ENCODE data around the gene CXCR3.

DNA sequence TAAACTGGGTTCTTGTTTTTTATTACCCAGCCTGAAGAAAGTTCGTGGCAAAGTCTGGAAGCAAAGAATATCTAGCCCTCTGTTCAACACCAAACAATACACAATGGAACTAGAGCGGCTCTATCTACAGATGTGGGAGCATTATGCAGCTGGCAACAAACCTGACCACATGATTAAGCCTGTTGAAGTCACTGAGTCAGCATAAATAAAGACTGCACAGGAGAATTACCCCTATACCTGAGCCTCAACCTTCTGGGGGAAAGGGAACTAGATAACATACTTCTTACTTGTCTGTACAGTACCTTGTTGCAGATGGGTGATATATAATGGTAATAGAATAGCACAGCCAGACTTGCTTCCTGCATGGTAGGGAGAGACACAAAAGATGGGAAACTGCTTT is 44.7 kb downstream of the CXCR3 start:
- TF ChIP-seq, protein P1, sequence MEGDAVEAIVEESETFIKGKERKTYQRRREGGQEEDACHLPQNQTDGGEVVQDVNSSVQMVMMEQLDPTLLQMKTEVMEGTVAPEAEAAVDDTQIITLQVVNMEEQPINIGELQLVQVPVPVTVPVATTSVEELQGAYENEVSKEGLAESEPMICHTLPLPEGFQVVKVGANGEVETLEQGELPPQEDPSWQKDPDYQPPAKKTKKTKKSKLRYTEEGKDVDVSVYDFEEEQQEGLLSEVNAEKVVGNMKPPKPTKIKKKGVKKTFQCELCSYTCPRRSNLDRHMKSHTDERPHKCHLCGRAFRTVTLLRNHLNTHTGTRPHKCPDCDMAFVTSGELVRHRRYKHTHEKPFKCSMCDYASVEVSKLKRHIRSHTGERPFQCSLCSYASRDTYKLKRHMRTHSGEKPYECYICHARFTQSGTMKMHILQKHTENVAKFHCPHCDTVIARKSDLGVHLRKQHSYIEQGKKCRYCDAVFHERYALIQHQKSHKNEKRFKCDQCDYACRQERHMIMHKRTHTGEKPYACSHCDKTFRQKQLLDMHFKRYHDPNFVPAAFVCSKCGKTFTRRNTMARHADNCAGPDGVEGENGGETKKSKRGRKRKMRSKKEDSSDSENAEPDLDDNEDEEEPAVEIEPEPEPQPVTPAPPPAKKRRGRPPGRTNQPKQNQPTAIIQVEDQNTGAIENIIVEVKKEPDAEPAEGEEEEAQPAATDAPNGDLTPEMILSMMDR (IDR thresholded peaks at IDR 0.05; ENCODE audit: insufficient read depth, low read length) = no peak
- TF ChIP-seq POLR2AphosphoS5 (IDR thresholded peaks at IDR 0.05; ENCODE audit: low read depth) (no peak), GABPA (IDR thresholded peaks at IDR 0.05; ENCODE audit: low read depth) (no peak)

All from HL-60 (cell line).